Tibial artery (tissue), 4 donors: ENCODE measurements around the gene NDUFAF2.
A peak's percentile ranks its signal among the peaks of the same experiment; 100 is the strongest.

Experiments used
- DNase-seq, 2 donors: peaks; one replicate each; pipeline ENCODE4 v3.0.0-alpha.2; 2019
- H3K27ac ChIP-seq, 2 donors: fragments of 200-600 bp; sonication (generic) in 1 of 2; 1 replicate in 1 of 2; 2 replicates in 1 of 2; pipeline ENCODE4 v1.5.1; 2018 to 2019; ENCODE audit warnings: mild to moderate bottlenecking in 1 of 2
- H3K27me3 ChIP-seq, 2 donors: fragments of 200-600 bp; sonication (generic) in 1 of 2; one replicate each; pipeline versions ENCODE4 v1.5.1 to v1.6.0; 2016 to 2019
- H3K36me3 ChIP-seq, 3 donors: fragments of 200-600 bp; sonication (generic) in 2 of 3; one replicate each; pipeline ENCODE4 v1.5.1; 2016 to 2019; ENCODE audit warnings: mild to moderate bottlenecking in 2 of 3
- H3K4me1 ChIP-seq, 4 donors: fragments of 200-600 bp; sonication (generic) in 2 of 4; 1 replicate in 3 of 4; 2 replicates in 1 of 4; pipeline ENCODE4 v1.5.1; 2016 to 2019
- H3K4me3 ChIP-seq, 2 donors: fragments of 200-600 bp; sonication (generic) in 1 of 2; 1 replicate in 1 of 2; 2 replicates in 1 of 2; pipeline ENCODE4 v1.5.1; 2018 to 2019; ENCODE audit warnings: mild to moderate bottlenecking in 2 of 2
- H3K9me3 ChIP-seq, 3 donors: fragments of 200-600 bp; sonication (generic) in 1 of 3; one replicate each; pipeline ENCODE4 v1.5.1; 2016 to 2019
- intact Hi-C: fragments of 100-400 bp; cut with DNase I; formaldehyde crosslinking; loops from one replicate; pipeline ENCODE4 v1.15.0; 2023; ENCODE audit warnings: low total_unique reads
- TF ChIP-seq, protein P1 (sequence below), 2 experiments: fragments of 200-600 bp in 1 of 2; fragments of 450-650 bp in 1 of 2; IDR thresholded peaks; one replicate each; pipeline ENCODE4 v1.5.1; 2017 to 2019; ENCODE audit warnings: antibody characterized with exemption in 2 of 2, mild to moderate bottlenecking in 1 of 2, moderate library complexity in 1 of 2

The NDUFAF2 gene

GRCh38 chr5:61018062-61018461, 73.1 kb downstream of the NDUFAF2 start:
- no peak overlapping the region for H3K27ac ChIP-seq
- H3K27me3 ChIP-seq = no peaks in the 10 kb centered on the region
- TF ChIP-seq, protein P1, sequence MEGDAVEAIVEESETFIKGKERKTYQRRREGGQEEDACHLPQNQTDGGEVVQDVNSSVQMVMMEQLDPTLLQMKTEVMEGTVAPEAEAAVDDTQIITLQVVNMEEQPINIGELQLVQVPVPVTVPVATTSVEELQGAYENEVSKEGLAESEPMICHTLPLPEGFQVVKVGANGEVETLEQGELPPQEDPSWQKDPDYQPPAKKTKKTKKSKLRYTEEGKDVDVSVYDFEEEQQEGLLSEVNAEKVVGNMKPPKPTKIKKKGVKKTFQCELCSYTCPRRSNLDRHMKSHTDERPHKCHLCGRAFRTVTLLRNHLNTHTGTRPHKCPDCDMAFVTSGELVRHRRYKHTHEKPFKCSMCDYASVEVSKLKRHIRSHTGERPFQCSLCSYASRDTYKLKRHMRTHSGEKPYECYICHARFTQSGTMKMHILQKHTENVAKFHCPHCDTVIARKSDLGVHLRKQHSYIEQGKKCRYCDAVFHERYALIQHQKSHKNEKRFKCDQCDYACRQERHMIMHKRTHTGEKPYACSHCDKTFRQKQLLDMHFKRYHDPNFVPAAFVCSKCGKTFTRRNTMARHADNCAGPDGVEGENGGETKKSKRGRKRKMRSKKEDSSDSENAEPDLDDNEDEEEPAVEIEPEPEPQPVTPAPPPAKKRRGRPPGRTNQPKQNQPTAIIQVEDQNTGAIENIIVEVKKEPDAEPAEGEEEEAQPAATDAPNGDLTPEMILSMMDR (IDR thresholded peaks at IDR 0.05) = no peak
- H3K4me1 ChIP-seq = peaks cover 0 to 38% (median 3%) of the 10 kb centered on the region in 4 donors
- no peaks in the 10 kb centered on the region for H3K36me3 ChIP-seq
- intact Hi-C loops = no loop called here
- no peak for DNase-seq
- no peak overlapping the region for H3K4me3 ChIP-seq
- no peaks in the 10 kb centered on the region for H3K9me3 ChIP-seq

DNA sequence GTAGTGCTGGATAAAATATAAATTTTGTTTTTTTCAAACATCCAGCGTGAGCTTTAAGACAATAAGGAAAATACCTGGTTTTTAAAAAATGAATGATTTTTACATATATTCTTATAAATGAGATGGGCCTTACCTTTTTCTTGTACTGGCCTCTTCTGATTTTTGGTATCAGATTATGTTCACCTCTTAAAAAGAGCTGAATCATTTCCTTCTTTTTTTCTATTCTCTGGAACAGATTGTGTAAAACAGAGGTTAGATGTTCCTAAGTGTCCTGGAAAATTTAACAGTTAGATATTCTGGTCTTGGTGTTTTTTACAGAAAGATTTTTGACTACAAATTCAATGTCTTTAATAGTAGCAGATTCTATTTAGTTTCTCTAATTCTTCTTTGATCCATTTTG, 74.6 kb downstream of the NDUFAF2 start:
- intact Hi-C loops = no loop called here
- no peaks in the 10 kb centered on the region for H3K27me3 ChIP-seq
- no peak for DNase-seq
- no peak overlapping the region for H3K27ac ChIP-seq
- no peaks in the 10 kb centered on the region for H3K9me3 ChIP-seq
- peaks cover 0 to 54% (median 8%) of the 10 kb centered on the region in 4 donors for H3K4me1 ChIP-seq
- TF ChIP-seq, protein P1 (IDR thresholded peaks at IDR 0.05) = no peak
- no peak overlapping the region for H3K4me3 ChIP-seq
- no peaks in the 10 kb centered on the region for H3K36me3 ChIP-seq

- Histone ChIP-seq H3K27me3 (no peaks in the 10 kb centered on the region), H3K4me3 (no peak overlapping the region), H3K4me1 (peaks cover 0 to 61% (median 8%) of the 10 kb centered on the region in 4 donors), H3K9me3 (no peaks in the 10 kb centered on the region), H3K36me3 (no peaks in the 10 kb centered on the region), H3K27ac (peak overlapping the region in 1 of 2 donors; percentile 65)
- TF ChIP-seq, protein P1 (IDR thresholded peaks at IDR 0.05) = no peak
- no peak for DNase-seq
- intact Hi-C loops = no loop called here
These were observed 75.4 kb downstream of the NDUFAF2 start for GRCh38 chr5:61020415-61020814.

- DNase-seq = no peak
- Histone ChIP-seq H3K9me3 (no peaks in the 10 kb centered on the region), H3K27ac (peak overlapping the region; percentile 56 to 65), H3K4me3 (no peak overlapping the region), H3K4me1 (peaks cover 0 to 89% (median 8%) of the 10 kb centered on the region in 4 donors), H3K36me3 (no peaks in the 10 kb centered on the region), H3K27me3 (no peaks in the 10 kb centered on the region)
- TF ChIP-seq, protein P1 (IDR thresholded peaks at IDR 0.05) = no peak
- intact Hi-C loops = no loop called here
These were observed 78.1 kb downstream of the NDUFAF2 start for GRCh38 chr5:61023131-61023530.

GRCh38 chr5:61026004-61026403, 81.0 kb downstream of the NDUFAF2 start:
- TF ChIP-seq, protein P1 (IDR thresholded peaks at IDR 0.05) = no peak
- Histone ChIP-seq H3K36me3 (no peaks in the 10 kb centered on the region), H3K4me1 (peaks cover 3 to 93% (median 12%) of the 10 kb centered on the region in 4 donors), H3K27me3 (no peaks in the 10 kb centered on the region), H3K9me3 (no peaks in the 10 kb centered on the region), H3K27ac (peak overlapping the region; percentile 11 to 65), H3K4me3 (no peak overlapping the region)
- no peak for DNase-seq
- intact Hi-C loops = no loop called here

DNA sequence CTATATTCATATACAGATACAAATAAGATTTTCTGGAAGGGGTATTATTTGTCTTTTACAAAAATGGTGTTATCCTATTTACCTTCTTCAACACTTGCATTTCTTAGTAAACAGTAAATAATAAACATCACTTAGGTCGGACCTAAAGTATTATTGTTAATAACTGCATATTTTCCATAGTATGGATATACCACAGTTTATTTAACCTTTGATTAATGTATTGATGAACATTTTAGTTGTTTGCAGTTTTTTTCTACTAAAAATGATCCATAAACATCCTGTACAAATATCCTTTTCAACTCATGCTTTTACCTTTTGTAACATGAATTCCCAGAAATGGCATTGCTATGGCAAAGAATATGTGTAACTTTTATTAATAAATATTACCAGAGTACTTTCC, 83.4 kb downstream of the NDUFAF2 start:
- TF ChIP-seq, protein P1 (IDR thresholded peaks at IDR 0.05) = no peak
- no peaks in the 10 kb centered on the region for H3K9me3 ChIP-seq

More for the DNA sequence above, 83.4 kb downstream of the NDUFAF2 start:
- H3K27me3 ChIP-seq = no peaks in the 10 kb centered on the region
- no peaks in the 10 kb centered on the region for H3K36me3 ChIP-seq
- H3K4me3 ChIP-seq = no peak overlapping the region
- intact Hi-C loops = no loop called here
- DNase-seq = no peak
- peak overlapping the region in 1 of 2 donors; percentile 65 for H3K27ac ChIP-seq
- H3K4me1 ChIP-seq = peaks cover 0 to 72% (median 10%) of the 10 kb centered on the region in 4 donors
